ENCODE results near the gene AHI1.

DNA sequence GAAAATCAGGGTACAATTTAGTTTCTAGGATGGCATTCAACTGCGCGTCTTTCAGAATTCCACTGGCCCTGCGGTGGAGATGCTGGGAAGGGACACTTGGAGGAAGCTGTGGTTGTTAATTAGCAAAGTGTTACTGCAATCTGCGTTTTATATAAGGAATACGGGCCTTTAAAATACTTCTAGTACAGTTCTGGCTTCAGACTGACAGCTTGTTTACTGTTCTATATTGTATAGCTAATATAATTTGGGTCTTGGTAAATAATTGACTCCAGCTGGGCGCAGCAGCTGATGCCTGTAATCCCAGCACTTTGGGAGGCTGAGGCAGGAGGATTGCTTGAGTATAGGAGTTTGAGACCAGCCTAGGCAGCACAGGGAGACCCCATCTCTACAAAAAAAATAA lies 252.7 kb downstream of the AHI1 start:
- TF ChIP-seq, protein P1, sequence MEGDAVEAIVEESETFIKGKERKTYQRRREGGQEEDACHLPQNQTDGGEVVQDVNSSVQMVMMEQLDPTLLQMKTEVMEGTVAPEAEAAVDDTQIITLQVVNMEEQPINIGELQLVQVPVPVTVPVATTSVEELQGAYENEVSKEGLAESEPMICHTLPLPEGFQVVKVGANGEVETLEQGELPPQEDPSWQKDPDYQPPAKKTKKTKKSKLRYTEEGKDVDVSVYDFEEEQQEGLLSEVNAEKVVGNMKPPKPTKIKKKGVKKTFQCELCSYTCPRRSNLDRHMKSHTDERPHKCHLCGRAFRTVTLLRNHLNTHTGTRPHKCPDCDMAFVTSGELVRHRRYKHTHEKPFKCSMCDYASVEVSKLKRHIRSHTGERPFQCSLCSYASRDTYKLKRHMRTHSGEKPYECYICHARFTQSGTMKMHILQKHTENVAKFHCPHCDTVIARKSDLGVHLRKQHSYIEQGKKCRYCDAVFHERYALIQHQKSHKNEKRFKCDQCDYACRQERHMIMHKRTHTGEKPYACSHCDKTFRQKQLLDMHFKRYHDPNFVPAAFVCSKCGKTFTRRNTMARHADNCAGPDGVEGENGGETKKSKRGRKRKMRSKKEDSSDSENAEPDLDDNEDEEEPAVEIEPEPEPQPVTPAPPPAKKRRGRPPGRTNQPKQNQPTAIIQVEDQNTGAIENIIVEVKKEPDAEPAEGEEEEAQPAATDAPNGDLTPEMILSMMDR (optimal IDR thresholded peaks at IDR 0.05 in 1 of 3, IDR thresholded peaks at IDR 0.05 in 1 of 3, conservative IDR thresholded peaks at IDR 0.05 in 1 of 3; ENCODE audit: extremely low read depth in 1 of 3, insufficient read depth in 2 of 3, low read length in 3 of 3): no peak
- no peak for TF ChIP-seq EZH2 (IDR thresholded peaks at IDR 0.05; ENCODE audit: low read length)

Data from keratinocyte (primary cell).